ENCODE measurements around the gene METTL8.

GRCh38 chr2:171289991-171290390 lies 143.8 kb downstream of the METTL8 start:
- TF ChIP-seq, protein P1, sequence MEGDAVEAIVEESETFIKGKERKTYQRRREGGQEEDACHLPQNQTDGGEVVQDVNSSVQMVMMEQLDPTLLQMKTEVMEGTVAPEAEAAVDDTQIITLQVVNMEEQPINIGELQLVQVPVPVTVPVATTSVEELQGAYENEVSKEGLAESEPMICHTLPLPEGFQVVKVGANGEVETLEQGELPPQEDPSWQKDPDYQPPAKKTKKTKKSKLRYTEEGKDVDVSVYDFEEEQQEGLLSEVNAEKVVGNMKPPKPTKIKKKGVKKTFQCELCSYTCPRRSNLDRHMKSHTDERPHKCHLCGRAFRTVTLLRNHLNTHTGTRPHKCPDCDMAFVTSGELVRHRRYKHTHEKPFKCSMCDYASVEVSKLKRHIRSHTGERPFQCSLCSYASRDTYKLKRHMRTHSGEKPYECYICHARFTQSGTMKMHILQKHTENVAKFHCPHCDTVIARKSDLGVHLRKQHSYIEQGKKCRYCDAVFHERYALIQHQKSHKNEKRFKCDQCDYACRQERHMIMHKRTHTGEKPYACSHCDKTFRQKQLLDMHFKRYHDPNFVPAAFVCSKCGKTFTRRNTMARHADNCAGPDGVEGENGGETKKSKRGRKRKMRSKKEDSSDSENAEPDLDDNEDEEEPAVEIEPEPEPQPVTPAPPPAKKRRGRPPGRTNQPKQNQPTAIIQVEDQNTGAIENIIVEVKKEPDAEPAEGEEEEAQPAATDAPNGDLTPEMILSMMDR (IDR thresholded peaks at IDR 0.05): no peak
- TF ChIP-seq POLR2A (IDR thresholded peaks at IDR 0.05): no peak

Data from uterus (tissue), 2 donors.